H1 (cell line): ENCODE results near the gene CHSY1. TPM values are rescaled to one million over a fixed set of nuclear protein-coding genes. Genes with fewer than 3 reads are reported as not detected.

ENCODE experiments used
- CTCF ChIA-PET: fragments of 300-600 bp; sonication (Branson Sonifier 250); formaldehyde crosslinking; loops from one replicate; lab custom pipeline; 2021; ENCODE audit not compliant: partially characterized antibody; lab: Charles Lee
- POLR2A ChIA-PET: fragments of 300-600 bp; sonication (Branson Sonifier 250); formaldehyde crosslinking; loops from one replicate; lab custom pipeline; 2021; ENCODE audit warnings: inconsistent platforms; ENCODE audit not compliant: partially characterized antibody; lab: Charles Lee
- DNase-seq, 2 experiments: peaks; one replicate each; pipeline versions ENCODE4 v3.0.0 to v3.0.0-alpha.2; 2010 to 2022; ENCODE audit warnings: low spot score in 2 of 2, low read depth in 1 of 2, mixed read lengths in 1 of 2
- FAIRE-seq: peaks from 2 replicates; lab custom pipeline; 2011; peaks lifted over from hg19 to GRCh38; lab: Jason Lieb, UNC
- H2AFZ ChIP-seq: 2 replicates; pipeline ENCODE4 v1.8.1; 2012; ENCODE audit warnings: low read length, inconsistent platforms
- H2AK5ac ChIP-seq: 2 replicates; pipeline ENCODE4 v1.6.1; 2013; ENCODE audit warnings: low read depth, low read length
- H2BK120ac ChIP-seq: replicated peaks from 2 replicates; pipeline ENCODE3; 2013; ENCODE audit warnings: low read depth, low read length, inconsistent platforms
- H2BK12ac ChIP-seq: 2 replicates; pipeline ENCODE4 v1.6.1; 2013; ENCODE audit warnings: low read depth, low read length
- H2BK15ac ChIP-seq: 2 replicates; pipeline ENCODE4 v1.6.1; 2013; ENCODE audit warnings: low read length
- H2BK20ac ChIP-seq: 2 replicates; pipeline ENCODE4 v1.6.1; 2013; ENCODE audit warnings: low read length
- H2BK5ac ChIP-seq: 2 replicates; pipeline ENCODE4 v1.6.1; 2013; ENCODE audit warnings: low read depth, low read length
- H3K14ac ChIP-seq: 2 replicates; pipeline ENCODE4 v1.6.1; 2013; ENCODE audit warnings: inconsistent platforms; ENCODE audit not compliant: insufficient read length
- H3K18ac ChIP-seq: 2 replicates; pipeline ENCODE4 v1.6.1; 2013; ENCODE audit warnings: low read length; ENCODE audit errors: extremely low read depth
- H3K23ac ChIP-seq: 2 replicates; pipeline ENCODE4 v1.6.1; 2013; ENCODE audit warnings: inconsistent platforms; ENCODE audit not compliant: insufficient read length
- H3K23me2 ChIP-seq: 2 replicates; pipeline ENCODE4 v1.6.1; 2013; ENCODE audit warnings: low read depth, low read length
- H3K27ac ChIP-seq: 2 replicates; pipeline ENCODE4 v1.6.1; 2011; ENCODE audit warnings: low read depth, low read length, inconsistent platforms
- H3K27me3 ChIP-seq, 4 experiments: replicated peaks in 1 of 4; 1 replicate in 1 of 4; 2 replicates in 3 of 4; pipeline versions ENCODE4 v1.6.1 to v1.8.1; 2011 to 2013; ENCODE audit warnings: low read length in 3 of 4, mild to moderate bottlenecking in 3 of 4, inconsistent platforms in 2 of 4, mixed read lengths in 2 of 4, moderate library complexity in 1 of 4; ENCODE audit not compliant: control insufficient read depth in 3 of 4, insufficient read depth in 3 of 4; ENCODE audit errors: extremely low read depth in 1 of 4
- H3K36me3 ChIP-seq, 4 experiments: 2 replicates each; pipeline versions ENCODE4 v1.6.1 to v1.8.1; 2011 to 2013; ENCODE audit warnings: mild to moderate bottlenecking in 4 of 4, low read length in 3 of 4, moderate library complexity in 2 of 4, control low read depth in 1 of 4, inconsistent platforms in 1 of 4; ENCODE audit not compliant: insufficient read depth in 4 of 4, control insufficient read depth in 2 of 4
- H3K4ac ChIP-seq: replicated peaks from 2 replicates; pipeline ENCODE3; 2013; ENCODE audit warnings: low read length, low read depth, mixed read lengths, inconsistent platforms; ENCODE audit not compliant: insufficient read length
- H3K4me1 ChIP-seq, 4 experiments: replicated peaks in 1 of 4; 1 replicate in 1 of 4; 2 replicates in 3 of 4; pipeline versions ENCODE4 v1.6.1 to v1.8.1; 2011 to 2013; ENCODE audit warnings: low read length in 3 of 4, inconsistent platforms in 2 of 4, mixed read lengths in 1 of 4; ENCODE audit not compliant: insufficient read depth in 4 of 4, control insufficient read depth in 3 of 4
- H3K4me2 ChIP-seq, 2 experiments: 2 replicates each; pipeline versions ENCODE4 v1.6.1 to v1.8.1; 2011 to 2013; ENCODE audit warnings: low read depth in 2 of 2, low read length in 2 of 2, control low read depth in 1 of 2, inconsistent platforms in 1 of 2, mild to moderate bottlenecking in 1 of 2; ENCODE audit not compliant: insufficient read depth in 1 of 2
- H3K4me3 ChIP-seq, 4 experiments: fragments of 200-600, 300-600 bp in 1 of 4; sonication (generic), shearing (Covaris generic), sonication (Bioruptor Twin) in 1 of 4; 2 replicates each; pipeline versions ENCODE4 v1.5.1 to v1.8.1; 2011 to 2016; ENCODE audit warnings: low read length in 4 of 4, low read depth in 3 of 4, control low read depth in 2 of 4, inconsistent platforms in 2 of 4, mild to moderate bottlenecking in 2 of 4, mixed read lengths in 1 of 4, moderate library complexity in 1 of 4; ENCODE audit not compliant: insufficient read depth in 2 of 4; ENCODE audit errors: extremely low read depth in 1 of 4
- H3K56ac ChIP-seq: replicated peaks from 2 replicates; pipeline ENCODE3; 2013; ENCODE audit warnings: low read depth, mild to moderate bottlenecking, mixed read lengths, low read length, inconsistent platforms; ENCODE audit not compliant: insufficient read length
- H3K79me1 ChIP-seq: 2 replicates; pipeline ENCODE4 v1.6.1; 2013; ENCODE audit warnings: low read depth, low read length, control low read depth
- H3K79me2 ChIP-seq, 2 experiments: 2 replicates each; pipeline versions ENCODE4 v1.6.1 to v1.8.1; 2012 to 2013; ENCODE audit warnings: low read length in 2 of 2, mild to moderate bottlenecking in 2 of 2, inconsistent platforms in 1 of 2; ENCODE audit not compliant: insufficient read depth in 2 of 2, control insufficient read depth in 1 of 2
- H3K9ac ChIP-seq, 4 experiments: replicated peaks in 1 of 4; 1 replicate in 1 of 4; 2 replicates in 3 of 4; pipeline versions ENCODE4 v1.6.1 to v1.8.1; 2011 to 2013; ENCODE audit warnings: low read depth in 3 of 4, low read length in 3 of 4, control low read depth in 2 of 4, mild to moderate bottlenecking in 2 of 4, moderate library complexity in 2 of 4, inconsistent platforms in 1 of 4; ENCODE audit errors: extremely low read depth in 1 of 4
- H3K9me3 ChIP-seq, 2 experiments: 2 replicates each; pipeline versions ENCODE4 v1.6.1 to v1.8.1; 2012 to 2013; ENCODE audit warnings: mild to moderate bottlenecking in 2 of 2, moderate library complexity in 2 of 2, control low read depth in 1 of 2, inconsistent platforms in 1 of 2, low read depth in 1 of 2, low read length in 1 of 2, mixed read lengths in 1 of 2; ENCODE audit not compliant: insufficient read depth in 2 of 2
- H4K20me1 ChIP-seq, 2 experiments: replicated peaks in 1 of 2; 2 replicates each; pipeline versions ENCODE3 to v1.8.1; 2011 to 2013; ENCODE audit warnings: inconsistent platforms in 2 of 2, low read length in 2 of 2, mild to moderate bottlenecking in 1 of 2; ENCODE audit not compliant: insufficient read depth in 2 of 2, control insufficient read depth in 1 of 2
- H4K5ac ChIP-seq: 2 replicates; pipeline ENCODE4 v1.6.1; 2013; ENCODE audit warnings: low read length, low read depth, mixed read lengths, inconsistent platforms; ENCODE audit not compliant: insufficient read length
- H4K8ac ChIP-seq: 2 replicates; pipeline ENCODE4 v1.8.0; 2013; ENCODE audit warnings: mild to moderate bottlenecking, moderate library complexity, low read length, inconsistent platforms; ENCODE audit not compliant: insufficient read depth; ENCODE audit errors: extremely low read depth
- H4K91ac ChIP-seq: replicated peaks from 2 replicates; pipeline ENCODE3; 2013; ENCODE audit warnings: low read length, mixed read lengths, inconsistent platforms; ENCODE audit not compliant: insufficient read length
- ATF3 ChIP-seq: IDR thresholded peaks from 2 replicates; pipeline ENCODE4 v1.6.1; 2011; ENCODE audit warnings: low read depth, mild to moderate bottlenecking, low read length; ENCODE audit not compliant: insufficient read depth
- CEBPB ChIP-seq: IDR thresholded peaks from 2 replicates; pipeline ENCODE4 v1.6.1; 2012; ENCODE audit warnings: low read depth, low read length
- EZH2 ChIP-seq: fragments of 200-600 bp; sonication (generic); IDR thresholded peaks from 2 replicates; pipeline ENCODE4 v1.7.1; 2012; ENCODE audit warnings: low read depth, mild to moderate bottlenecking, moderate library complexity, low read length, inconsistent platforms; ENCODE audit not compliant: severe bottlenecking
- HDAC2 ChIP-seq, 2 experiments: fragments of 300-600 bp in 1 of 2; sonication (generic) in 1 of 2; IDR thresholded peaks; 2 replicates each; pipeline ENCODE4 v1.6.1; 2011 to 2012; ENCODE audit warnings: low read depth in 2 of 2, low read length in 2 of 2, mild to moderate bottlenecking in 2 of 2, moderate library complexity in 2 of 2, borderline replicate concordance in 1 of 2, inconsistent platforms in 1 of 2
- MAX ChIP-seq: IDR thresholded peaks from 2 replicates; pipeline ENCODE4 v1.6.1; 2012; ENCODE audit warnings: inconsistent platforms
- WGBS, 2 experiments: shearing (Covaris generic) in 1 of 2; methylation state at CpG; one replicate each; pipeline versions ENCODE4 v1.1.6 to v1.1.7; 2013 to 2015; ENCODE audit warnings: low lambda C conversion rate in 2 of 2, mixed read lengths in 2 of 2, inconsistent platforms in 1 of 2, low coverage in 1 of 2, missing lambda C conversion rate in 1 of 2; ENCODE audit not compliant: insufficient replicate concordance in 2 of 2, insufficient coverage in 1 of 2, insufficient read length in 1 of 2; ENCODE audit errors: extremely low coverage in 1 of 2, missing lambda C conversion rate in 1 of 2; 5-methylcytosine and 5-hydroxymethylcytosine counted together
- polyA plus RNA-seq, 7 experiments: library from polyadenylated mRNA; depleted of rRNA in 3 of 7; stranded (reverse) in 5 of 7; unstranded in 2 of 7; fragments of >200 nt in 5 of 7; fragments of 200-250 nt in 2 of 7; gene quantifications; 1 replicate in 5 of 7; 2 replicates in 1 of 7; 4 replicates in 1 of 7; pipeline versions ENCODE4 v1.2.1 to v1.2.3, GENCODE V29; 2011 to 2013; ENCODE audit warnings: missing spikeins in 2 of 7, mixed read lengths in 2 of 7
- total RNA-seq: library from RNA; stranded (reverse); fragmentation: NEBNext Ultra II Directional; extraction: Animal tissue kit (Norgen Biotek cat#: 25700); gene quantifications from 2 replicates; pipeline ENCODE4 v1.2.1, GENCODE V29; 2021

The CHSY1 gene
- total and polyA plus RNA-seq, 2 of the 8 experiments (the other 6 are each of a cell fraction or from before 2014, with no cell fraction given): 24.9 to 60.7 TPM

- no peak overlapping the region for H2AFZ ChIP-seq
- no peak overlapping the region for H2BK15ac ChIP-seq
- no peak overlapping the region for H3K56ac ChIP-seq
- no peak overlapping the region for H2BK5ac ChIP-seq
- no peaks in the 10 kb centered on the region for H3K9me3 ChIP-seq
- H4K20me1 ChIP-seq: peaks cover 7 to 9% of the 10 kb centered on the region in 2 experiments
- no peak overlapping the region for H4K8ac ChIP-seq
- no peak overlapping the region for H3K23ac ChIP-seq
- H3K18ac ChIP-seq: no peak overlapping the region
- H3K4me3 ChIP-seq: no peak overlapping the region
- peaks cover 0 to 13% (median 9%) of the 10 kb centered on the region in 4 experiments; a peak in 4 of 8 replicates for H3K36me3 ChIP-seq
- no peak overlapping the region for H2BK12ac ChIP-seq
- H3K79me2 ChIP-seq: peaks cover 0 to 81% of the 10 kb centered on the region in 2 experiments; a peak in 3 of 4 replicates
- no peak overlapping the region for H3K27ac ChIP-seq
- H3K4me2 ChIP-seq: no peak overlapping the region
- DNase-seq: no peak
- no peak overlapping the region for H2AK5ac ChIP-seq
- CTCF ChIA-PET: interaction anchor here (0.6 to 3.0 kb wide), 14 partner anchors 9 to 165 kb away, joined by 3 to 8 read pairs (median 4); no protein-coding TSS in a partner anchor
- 84% methylated on average over 4 of the region's 4 CpGs; no CpG with 5 or more reads in 1 of the 2 experiments for WGBS, 2 experiments
- H4K91ac ChIP-seq: no peak overlapping the region
- FAIRE-seq: no peak
- H4K5ac ChIP-seq: no peak overlapping the region
- H3K27me3 ChIP-seq: no peaks in the 10 kb centered on the region
- peaks cover 0 to 9% (median 6%) of the 10 kb centered on the region in 4 experiments; a peak in 5 of 7 replicates for H3K4me1 ChIP-seq
- no peaks in the 10 kb centered on the region for H3K23me2 ChIP-seq
- H3K14ac ChIP-seq: no peak overlapping the region
- H2BK20ac ChIP-seq: no peak overlapping the region
- H3K4ac ChIP-seq: no peak overlapping the region
- POLR2A ChIA-PET: interaction anchor here (1.6 kb wide), 1 partner anchor 11 kb away, joined by 3 read pairs; no protein-coding TSS in a partner anchor
- H2BK120ac ChIP-seq: no peak overlapping the region
- no peak overlapping the region for H3K9ac ChIP-seq
- peaks cover 16% of the 10 kb centered on the region for H3K79me1 ChIP-seq
- no peak for TF ChIP-seq HDAC2 (IDR thresholded peaks at IDR 0.05; ENCODE audit: borderline replicate concordance in 1 of 2, low read depth in 2 of 2, low read length in 2 of 2)
- TF ChIP-seq ATF3: no peak
- no peak for TF ChIP-seq MAX
- no peak for TF ChIP-seq CEBPB
- no peak for TF ChIP-seq EZH2
These were observed 70.5 kb downstream of the CHSY1 start for GRCh38 chr15:101181349-101181748.
